GM18870 (cell line): Measurements from ENCODE around the gene STARD3.

ENCODE experiments used
- ATAC-seq: cut with Tn5 transposase; IDR thresholded peaks from one replicate; pipeline ENCODE4 v1.9.1; 2021; ENCODE audit warnings: moderate library complexity; ENCODE audit not compliant: unreplicated experiment

Gene STARD3

GRCh38 chr17:39603304-39604016 lies 33.5 kb upstream of the STARD3 start:
- ATAC-seq, result no peak

- no peak for ATAC-seq
Measured at GRCh38 chr17:39604911-39605491, 31.9 kb upstream of the STARD3 start.

DNA sequence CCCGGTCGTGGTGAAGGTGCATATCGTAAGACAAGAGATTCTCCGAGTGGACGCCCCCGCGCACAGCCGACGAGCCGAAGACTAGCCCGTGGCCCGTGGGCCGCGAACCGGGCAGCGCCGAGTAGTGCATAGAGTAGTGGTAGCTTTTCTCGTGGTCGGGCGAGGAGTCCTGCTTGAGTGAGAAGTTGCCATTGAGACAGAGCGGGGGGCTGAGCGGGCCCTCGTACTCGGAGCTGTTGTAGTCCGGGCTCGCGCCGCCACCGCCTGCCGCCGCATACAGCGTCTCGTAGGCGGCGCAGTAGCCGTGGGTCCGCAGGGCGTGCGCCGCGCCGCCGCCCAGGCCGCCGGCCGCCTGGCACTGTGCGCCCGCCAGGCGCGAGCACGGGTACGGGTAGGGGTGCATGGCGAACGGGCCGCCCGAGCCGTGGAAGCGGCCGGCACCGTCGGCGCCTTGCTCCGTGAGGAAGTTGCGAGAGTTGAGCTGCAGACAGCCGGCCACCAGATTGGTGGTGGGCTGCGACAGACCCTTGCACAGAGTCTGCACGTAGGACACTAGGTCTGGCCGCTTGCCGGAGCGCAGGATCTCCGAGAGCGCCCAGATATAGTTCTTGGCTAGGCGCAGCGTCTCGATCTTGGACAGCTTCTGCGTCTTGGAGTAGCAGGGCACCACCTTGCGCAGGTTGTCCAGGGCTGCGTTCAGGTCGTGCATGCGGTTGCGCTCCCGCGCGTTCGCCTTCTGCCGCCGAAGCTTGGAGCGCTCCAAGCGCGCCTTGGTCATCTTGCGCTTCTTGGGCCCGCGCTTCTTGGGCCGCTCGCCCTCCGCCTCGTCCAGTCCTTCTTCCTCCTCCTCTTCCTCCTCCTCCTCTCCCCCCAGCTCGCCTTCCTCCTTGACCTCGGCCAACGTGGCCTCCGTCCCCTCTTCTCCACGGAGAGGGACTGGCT lies 31.2 kb upstream of the STARD3 start:
- no peak for ATAC-seq

GRCh38 chr17:39606434-39607056 lies 30.4 kb upstream of the STARD3 start:
- no peak for ATAC-seq

DNA sequence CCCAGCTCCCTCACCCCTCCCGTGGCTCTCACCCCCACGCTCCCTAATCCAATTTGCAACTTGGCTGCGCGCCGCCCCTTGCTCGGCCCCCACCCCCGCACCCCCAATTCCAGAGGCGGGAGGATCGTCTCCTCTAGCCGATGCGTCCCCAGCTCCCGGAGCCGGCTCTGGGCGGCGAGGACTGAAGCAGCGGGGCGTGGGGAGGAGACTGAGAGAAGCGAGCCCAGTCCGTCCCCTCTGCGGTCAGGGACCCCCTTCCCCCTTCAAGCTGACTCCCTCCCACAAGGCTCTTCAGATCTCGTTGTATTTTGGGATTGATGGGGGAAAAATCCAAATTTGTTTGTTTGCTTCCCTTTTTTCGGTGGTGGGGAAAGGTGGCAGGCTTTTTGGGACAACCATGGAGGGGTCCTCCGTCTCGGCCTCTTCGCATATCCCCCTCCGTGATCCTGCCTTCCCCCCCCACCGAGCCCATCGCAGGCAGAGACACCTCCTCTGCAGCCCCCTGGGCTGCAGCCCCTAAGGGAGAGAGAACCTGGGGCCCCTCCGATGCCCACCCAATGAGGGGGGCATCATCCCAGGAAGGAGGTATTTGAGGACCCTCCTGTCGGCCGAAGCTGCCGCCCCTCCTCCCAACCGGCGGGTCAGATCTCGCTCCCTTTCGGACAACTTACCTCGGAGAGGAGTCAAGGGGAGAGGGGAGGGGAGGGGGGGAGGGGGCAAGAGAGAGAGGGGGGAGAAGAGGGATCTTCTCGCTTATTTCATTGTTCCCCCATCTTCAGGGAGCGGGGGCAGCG lies 29.7 kb upstream of the STARD3 start:
- ATAC-seq, result no peak

DNA sequence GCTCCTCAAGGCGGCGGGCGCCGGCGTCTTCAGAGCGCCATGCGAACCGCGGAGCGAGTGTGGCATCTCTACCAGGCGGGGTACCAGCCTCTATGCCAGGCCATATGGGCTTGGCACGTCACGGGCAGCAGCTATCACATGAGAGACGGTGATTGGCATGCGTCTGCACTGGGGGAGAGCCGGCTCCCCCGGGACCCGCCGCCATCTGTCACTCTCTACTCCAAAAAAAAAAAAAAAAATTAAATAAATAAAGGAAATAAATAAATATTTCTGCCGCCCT lies 29.2 kb upstream of the STARD3 start, which contains the start of gene NEUROD2:
NEUROD2 (minus strand) TSS at position 70 of the 280 bp plus-strand sequence. CDS start 1,321 bp downstream, outside the sequence.
- ATAC-seq, result no peak

GRCh38 chr17:39608142-39608981 lies 28.6 kb upstream of the STARD3 start:
- no peak for ATAC-seq

DNA sequence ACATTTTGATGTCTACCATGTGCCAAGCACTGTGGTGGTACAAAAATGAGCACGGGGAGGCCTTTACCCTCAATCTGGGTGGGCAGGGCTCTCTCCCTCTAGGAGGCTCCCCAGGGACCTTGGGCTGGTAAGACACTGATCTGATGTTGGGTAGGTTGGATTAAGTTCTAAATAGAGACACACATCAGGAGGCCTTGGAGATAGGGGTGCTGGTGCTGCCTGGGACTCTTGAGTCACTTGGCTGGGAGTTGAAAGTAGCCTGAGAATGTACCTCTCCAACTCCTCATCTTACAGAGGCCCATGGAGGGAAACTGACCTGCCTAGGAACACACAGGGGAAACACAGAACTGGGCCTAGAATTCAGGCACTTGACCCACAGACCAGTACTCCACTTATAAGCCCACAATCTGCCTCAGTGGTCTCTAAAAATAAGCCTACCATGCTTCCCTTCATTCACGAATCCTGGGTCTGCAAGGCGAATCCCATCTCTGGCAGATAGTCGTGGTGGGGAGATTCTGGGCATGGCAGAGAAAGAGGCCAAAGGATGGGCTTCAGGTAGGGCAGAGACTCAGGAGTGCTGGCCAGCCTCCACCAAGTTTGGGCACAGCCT lies 27.4 kb upstream of the STARD3 start:
- no peak for ATAC-seq

DNA sequence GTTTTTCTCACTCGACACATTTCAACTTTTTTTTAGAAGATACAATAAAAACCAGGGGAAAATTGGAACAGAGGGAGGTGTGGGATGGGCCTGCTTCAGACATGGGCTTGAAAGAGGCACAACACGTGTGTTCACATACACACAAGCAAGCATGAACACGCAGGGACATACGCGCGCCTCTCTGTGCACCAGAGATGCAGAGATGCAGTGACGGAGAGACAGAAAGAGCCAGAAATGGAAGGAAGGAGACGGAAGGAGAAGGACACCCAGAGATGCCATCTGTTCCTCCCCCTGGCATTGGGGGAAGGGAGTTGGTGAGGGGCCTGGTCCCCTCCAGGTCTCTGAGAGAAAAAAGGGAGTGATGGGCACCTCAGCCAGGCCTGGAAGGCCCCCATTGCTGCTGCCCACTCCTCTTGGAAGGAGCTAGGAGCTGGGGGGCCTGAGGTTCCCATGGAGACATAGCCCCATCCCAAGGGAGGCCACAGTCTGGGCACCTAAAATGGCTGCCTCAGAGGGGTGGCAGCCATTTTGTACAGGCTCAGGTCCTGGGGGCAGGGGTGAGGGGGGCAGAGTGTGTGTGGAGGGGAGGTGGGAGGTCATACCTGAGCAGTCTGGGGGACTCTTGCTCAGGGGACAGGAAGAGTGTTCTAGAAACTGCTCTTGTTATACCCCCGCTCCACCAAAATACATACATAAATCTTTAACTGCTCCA lies 25.4 kb upstream of the STARD3 start:
- no peak for ATAC-seq

DNA sequence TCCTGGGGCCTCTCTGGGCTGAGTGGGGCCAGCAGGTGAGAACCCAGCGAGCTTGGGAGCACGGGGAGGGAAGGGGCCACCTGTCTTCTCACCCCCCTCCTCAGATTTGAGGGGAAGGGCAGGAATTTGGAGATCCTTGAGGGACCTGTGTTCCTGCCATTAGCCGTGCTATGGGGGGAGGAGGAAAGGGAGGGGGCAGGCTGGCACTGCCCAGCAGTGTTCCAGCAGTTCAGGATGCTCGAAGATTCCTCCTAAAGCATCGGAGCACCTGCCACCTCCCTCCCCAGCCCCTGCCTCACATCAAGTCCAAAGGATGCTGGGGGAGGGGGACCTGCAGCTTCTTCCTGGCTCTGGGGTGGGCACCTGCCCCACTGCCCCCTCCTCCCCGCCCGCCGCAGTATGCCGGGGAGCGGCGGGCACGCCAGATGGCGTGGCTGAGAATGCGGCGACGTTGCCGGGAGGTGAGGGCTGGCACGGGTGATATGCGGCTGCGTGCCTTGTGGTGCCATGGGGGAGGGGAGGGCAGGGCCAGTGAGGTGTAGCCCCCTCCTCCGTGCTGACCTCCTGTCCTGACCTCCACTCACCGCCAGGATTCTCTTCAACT lies 24.6 kb upstream of the STARD3 start:
- ATAC-seq, result no peak

DNA sequence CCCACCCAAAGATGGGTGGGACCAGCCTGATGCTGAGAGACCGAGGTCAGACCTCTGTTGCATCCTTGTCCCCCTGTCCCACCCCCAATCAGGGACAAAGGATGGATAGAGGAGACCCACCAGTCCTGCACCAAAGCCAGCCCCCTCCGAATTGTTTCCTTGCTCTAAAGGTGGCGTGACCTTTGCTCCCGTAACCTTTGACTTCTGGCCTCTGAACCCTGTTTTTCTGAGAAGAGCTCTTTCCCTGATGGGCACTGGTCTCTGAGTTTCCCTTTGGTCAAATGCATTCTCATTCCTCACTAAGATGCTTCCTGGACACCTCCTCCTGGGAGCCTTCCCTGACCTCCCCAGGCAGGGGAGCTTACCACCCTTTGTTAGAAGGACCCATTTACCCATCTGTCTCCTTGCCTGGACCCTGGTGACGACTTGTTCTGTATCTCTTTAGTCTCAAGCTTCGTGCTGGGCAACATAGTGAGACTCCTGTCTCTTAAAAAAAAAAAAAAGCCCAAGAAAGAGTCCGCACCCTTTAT lies 23.9 kb upstream of the STARD3 start:
- ATAC-seq, result no peak

GRCh38 chr17:39614545-39615157 lies 22.3 kb upstream of the STARD3 start:
- no peak for ATAC-seq

DNA sequence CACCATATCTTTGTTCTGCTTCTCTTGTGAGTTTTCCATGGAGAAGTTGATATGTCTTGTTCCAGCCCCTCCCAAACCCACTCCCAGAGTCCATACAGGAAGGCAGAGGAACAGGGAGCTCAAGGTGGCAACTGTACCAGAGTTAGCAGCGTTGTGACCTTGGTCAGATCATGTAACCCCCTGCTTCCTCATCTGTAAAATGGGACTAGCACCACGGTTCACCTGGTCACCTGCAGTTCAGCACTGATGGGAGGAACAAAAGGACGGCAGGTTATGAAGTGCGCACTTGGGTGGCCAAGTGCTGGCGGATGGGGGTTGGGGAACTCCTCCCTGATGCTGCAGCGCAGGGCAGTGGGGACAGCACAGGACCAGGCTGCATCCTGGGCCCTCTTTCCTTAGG lies 21.5 kb upstream of the STARD3 start:
- no peak for ATAC-seq

- ATAC-seq, result no peak
Measured at GRCh38 chr17:39617100-39617445, 19.9 kb upstream of the STARD3 start.

DNA sequence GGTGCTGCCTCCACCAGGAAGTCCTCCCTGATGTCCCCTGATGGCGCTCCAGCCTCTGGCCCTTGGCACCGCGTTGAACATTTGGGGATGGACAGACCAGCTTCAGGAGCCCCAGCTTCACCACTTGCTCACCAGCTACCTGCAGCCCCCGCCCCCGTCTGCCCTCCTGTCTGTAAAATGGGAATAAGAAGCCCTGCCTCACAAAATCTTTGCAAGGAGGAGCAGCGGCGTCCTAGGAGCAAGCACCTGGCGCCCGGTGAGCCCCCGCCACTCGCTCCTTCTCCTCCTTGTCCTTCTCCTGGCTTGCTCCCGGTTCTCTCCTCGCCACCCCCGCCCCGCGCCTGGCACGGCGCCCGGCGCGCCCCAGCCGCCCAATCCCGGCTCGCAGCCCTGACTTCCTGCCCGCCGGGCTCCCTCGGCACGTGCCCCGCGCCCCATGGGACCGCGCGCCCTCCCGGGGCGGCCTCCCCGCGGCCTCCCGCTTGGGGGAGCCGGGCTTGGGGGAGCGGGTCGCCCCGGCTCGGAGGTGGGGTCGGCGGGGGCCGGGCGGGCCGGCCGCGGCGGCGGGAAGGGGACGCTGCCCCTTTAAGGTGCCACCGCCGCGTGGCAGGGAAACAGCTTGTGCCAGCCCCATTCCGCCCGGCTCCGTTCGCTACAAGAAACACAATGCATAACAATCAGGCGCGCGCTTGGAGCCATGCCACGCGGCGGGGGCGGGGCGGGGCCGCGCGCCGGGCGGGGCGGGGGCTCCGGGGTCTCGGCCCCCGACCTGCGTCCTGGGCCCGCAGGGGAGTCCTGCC lies 19.3 kb upstream of the STARD3 start:
- no peak for ATAC-seq

GRCh38 chr17:39618246-39618913 lies 18.6 kb upstream of the STARD3 start:
- no peak for ATAC-seq
